DOHH2 (cell line): ENCODE measurements around the gene USP40.

ENCODE experiments used
- H3F3A ChIP-seq: fragments of 200-600 bp; sonication (generic), shearing (Covaris generic); 2 replicates; pipeline ENCODE4 v1.6.0; 2016; ENCODE audit warnings: antibody characterized with exemption, mild to moderate bottlenecking; ENCODE audit not compliant: control insufficient read depth, insufficient read depth
- H3K27ac ChIP-seq: fragments of 200-600 bp; sonication (generic); 2 replicates; pipeline ENCODE4 v1.5.1; 2014; ENCODE audit warnings: low read depth, mild to moderate bottlenecking, low read length, moderate library complexity
- H3K27me3 ChIP-seq: fragments of 200-600 bp; sonication (generic); 2 replicates; pipeline ENCODE4 v1.6.1; 2014; ENCODE audit warnings: mild to moderate bottlenecking, low read length, mixed read lengths; ENCODE audit not compliant: control insufficient read depth
- H3K36me3 ChIP-seq: fragments of 200-600 bp; sonication (generic); 2 replicates; pipeline ENCODE4 v1.6.1; 2014; ENCODE audit warnings: mild to moderate bottlenecking, low read length, moderate library complexity, mixed read lengths; ENCODE audit not compliant: control insufficient read depth
- H3K4me1 ChIP-seq: fragments of 200-600 bp; sonication (generic); 2 replicates; pipeline ENCODE4 v1.6.1; 2014; ENCODE audit warnings: mild to moderate bottlenecking, low read length, mixed read lengths; ENCODE audit not compliant: control insufficient read depth
- H3K4me2 ChIP-seq: fragments of 200-600 bp; sonication (generic); 2 replicates; pipeline ENCODE4 v1.6.0; 2014; ENCODE audit warnings: mild to moderate bottlenecking, low read length, moderate library complexity
- H3K4me3 ChIP-seq: fragments of 200-600 bp; sonication (generic); 2 replicates; pipeline ENCODE4 v1.5.1; 2014; ENCODE audit warnings: mild to moderate bottlenecking, low read length, mixed read lengths
- H3K79me2 ChIP-seq: fragments of 200-600 bp; sonication (generic); 2 replicates; pipeline ENCODE4 v1.6.1; 2014; ENCODE audit warnings: mild to moderate bottlenecking, low read length, mixed read lengths; ENCODE audit not compliant: control insufficient read depth
- H3K9me2 ChIP-seq: fragments of 200-600 bp; sonication (generic); replicated peaks from 2 replicates; pipeline ENCODE4 v1.6.1; 2014; ENCODE audit warnings: mild to moderate bottlenecking, low read length, mixed read lengths; ENCODE audit not compliant: control insufficient read depth
- H3K9me3 ChIP-seq: fragments of 200-600 bp; sonication (generic); 2 replicates; pipeline ENCODE4 v1.6.1; 2014; ENCODE audit warnings: antibody characterized with exemption, low read length, mixed read lengths; ENCODE audit not compliant: control insufficient read depth, insufficient read depth
- H4K20me1 ChIP-seq: fragments of 200-600 bp; sonication (generic); 2 replicates; pipeline ENCODE4 v1.6.0; 2014; ENCODE audit warnings: low read depth, mild to moderate bottlenecking, antibody characterized with exemption, low read length, moderate library complexity; ENCODE audit not compliant: control insufficient read depth, insufficient read depth
- CTCF ChIP-seq: fragments of 200-600 bp; sonication (generic); IDR thresholded peaks from one replicate; pipeline ENCODE4 v1.5.1; 2014; ENCODE audit warnings: antibody characterized with exemption, mild to moderate bottlenecking, low read depth, low read length; ENCODE audit not compliant: poor library complexity, severe bottlenecking
- EZH2phosphoT487 ChIP-seq: fragments of 200-600 bp; sonication (generic); IDR thresholded peaks from 2 replicates; pipeline ENCODE4 v1.6.1; 2017; ENCODE audit warnings: borderline replicate concordance, mild to moderate bottlenecking, antibody characterized with exemption, low read length, moderate library complexity, mixed read lengths

The USP40 gene

GRCh38 chr2:233491326-233491725 lies 75.3 kb downstream of the USP40 start:
- Histone ChIP-seq H4K20me1 (no peaks in the 10 kb centered on the region), H3F3A (no peaks in the 10 kb centered on the region), H3K4me2 (no peak overlapping the region), H3K79me2 (no peaks in the 10 kb centered on the region), H3K27ac (no peak overlapping the region), H3K4me3 (no peak overlapping the region), H3K9me3 (no peaks in the 10 kb centered on the region), H3K27me3 (no peaks in the 10 kb centered on the region), H3K36me3 (no peaks in the 10 kb centered on the region), H3K9me2 (no peaks in the 10 kb centered on the region), H3K4me1 (no peaks in the 10 kb centered on the region)
- TF ChIP-seq EZH2phosphoT487, result no peak
- no peak for TF ChIP-seq CTCF

GRCh38 chr2:233490831-233491230 lies 75.8 kb downstream of the USP40 start:
- H3K79me2 ChIP-seq, result no peaks in the 10 kb centered on the region
- no peak for TF ChIP-seq EZH2phosphoT487
- no peak for TF ChIP-seq CTCF
- no peak overlapping the region for H3K4me3 ChIP-seq
- H4K20me1 ChIP-seq, result no peaks in the 10 kb centered on the region
- no peaks in the 10 kb centered on the region for H3K9me3 ChIP-seq
- no peaks in the 10 kb centered on the region for H3K4me1 ChIP-seq
- H3F3A ChIP-seq, result no peaks in the 10 kb centered on the region
- H3K4me2 ChIP-seq, result no peak overlapping the region
- no peaks in the 10 kb centered on the region for H3K36me3 ChIP-seq
- no peaks in the 10 kb centered on the region for H3K27me3 ChIP-seq
- no peaks in the 10 kb centered on the region for H3K9me2 ChIP-seq
- H3K27ac ChIP-seq, result no peak overlapping the region

GRCh38 chr2:233489666-233490065 lies 76.9 kb downstream of the USP40 start:
- no peak for TF ChIP-seq EZH2phosphoT487
- no peak for TF ChIP-seq CTCF
- no peaks in the 10 kb centered on the region for H3K27me3 ChIP-seq
- H3F3A ChIP-seq, result no peaks in the 10 kb centered on the region
- H4K20me1 ChIP-seq, result no peaks in the 10 kb centered on the region
- no peaks in the 10 kb centered on the region for H3K4me1 ChIP-seq
- H3K9me3 ChIP-seq, result no peaks in the 10 kb centered on the region
- no peak overlapping the region for H3K4me3 ChIP-seq
- no peaks in the 10 kb centered on the region for H3K9me2 ChIP-seq
- H3K36me3 ChIP-seq, result no peaks in the 10 kb centered on the region
- H3K27ac ChIP-seq, result no peak overlapping the region
- no peak overlapping the region for H3K4me2 ChIP-seq
- no peaks in the 10 kb centered on the region for H3K79me2 ChIP-seq

GRCh38 chr2:233489143-233489542 lies 77.4 kb downstream of the USP40 start:
- no peaks in the 10 kb centered on the region for H3K79me2 ChIP-seq
- no peaks in the 10 kb centered on the region for H3K9me3 ChIP-seq
- H3K4me3 ChIP-seq, result no peak overlapping the region
- no peaks in the 10 kb centered on the region for H3K36me3 ChIP-seq
- no peak overlapping the region for H3K27ac ChIP-seq
- H3F3A ChIP-seq, result no peaks in the 10 kb centered on the region
- no peak overlapping the region for H3K4me2 ChIP-seq
- H3K4me1 ChIP-seq, result no peaks in the 10 kb centered on the region
- no peaks in the 10 kb centered on the region for H4K20me1 ChIP-seq
- no peaks in the 10 kb centered on the region for H3K27me3 ChIP-seq
- H3K9me2 ChIP-seq, result no peaks in the 10 kb centered on the region
- TF ChIP-seq CTCF (no peak), EZH2phosphoT487 (no peak)
